K562 (cell line): ENCODE results near the gene JAG2. TPM values are rescaled to one million over a fixed set of nuclear protein-coding genes. Genes with fewer than 3 reads are reported as not detected.

ENCODE experiments used
- ATAC-seq: fragments of 200-7000 bp; cut with Tn5 transposase; 3 replicates; pipeline ENCODE4 v1.9.1; 2020; ENCODE audit warnings: moderate library complexity
- BruUV-seq: library from RNA; stranded (reverse); fragments of 400-500 nt; replicated peaks from 2 replicates; lab custom pipeline; 2021; lab: Mats Ljungman, UMichigan
- CTCF ChIA-PET: fragments of 300-600 bp; formaldehyde crosslinking; extraction: SDS; loops from one replicate; lab custom pipeline; 2021; ENCODE audit warnings: low intra/inter-chr PET ratio; lab: Yijun Ruan, JAX
- POLR2A ChIA-PET: fragments of 300-600, 350-650 bp; sonication (Branson Sonifier 250); formaldehyde crosslinking; extraction: SDS; loops from one replicate; lab custom pipeline; 2021; ENCODE audit warnings: antibody characterized with exemption, inconsistent platforms; lab: Yijun Ruan, JAX
- DNase-seq, 4 experiments: peaks; one replicate each; pipeline versions ENCODE4 v3.0.0 to v3.0.0-alpha.2; 2011 to 2018; ENCODE audit warnings: low spot score in 3 of 4, mixed read lengths in 3 of 4; ENCODE audit errors: extremely low read depth in 1 of 4
- FAIRE-seq: peaks from 2 replicates; lab custom pipeline; 2011; peaks lifted over from hg19 to GRCh38; lab: Jason Lieb, UNC
- H2AFZ ChIP-seq: 2 replicates; pipeline ENCODE4 v1.6.0; 2011; ENCODE audit warnings: low read depth, low read length, control low read depth, inconsistent platforms
- H3K27ac ChIP-seq: fragments of 200-600 bp; 3 replicates; pipeline ENCODE4 v1.8.0; 2011; ENCODE audit warnings: low read depth, mild to moderate bottlenecking, control low read depth, inconsistent platforms, low read length, moderate library complexity, mixed read lengths; ENCODE audit errors: extremely low read depth
- H3K27me3 ChIP-seq, 2 experiments: fragments of 300-600 bp in 1 of 2; 2 replicates in 1 of 2; 3 replicates in 1 of 2; pipeline versions ENCODE4 v1.6.0 to v1.8.0; 2011; ENCODE audit warnings: inconsistent platforms in 2 of 2, low read length in 2 of 2, mild to moderate bottlenecking in 1 of 2, mixed read lengths in 1 of 2, moderate library complexity in 1 of 2; ENCODE audit not compliant: control insufficient read depth in 2 of 2, insufficient read depth in 2 of 2
- H3K36me3 ChIP-seq: fragments of 300-600 bp; 3 replicates; pipeline ENCODE4 v1.8.0; 2011; ENCODE audit warnings: mild to moderate bottlenecking, low read length, inconsistent platforms; ENCODE audit not compliant: control insufficient read depth, insufficient read depth
- H3K4me1 ChIP-seq, 2 experiments: fragments of 200-600 bp in 1 of 2; replicated peaks in 1 of 2; 2 replicates in 1 of 2; 3 replicates in 1 of 2; pipeline versions ENCODE4 v1.5.1 to v1.8.0; 2011; ENCODE audit warnings: inconsistent platforms in 2 of 2, low read length in 2 of 2, mild to moderate bottlenecking in 1 of 2, mixed read lengths in 1 of 2, moderate library complexity in 1 of 2; ENCODE audit not compliant: control insufficient read depth in 2 of 2, insufficient read depth in 2 of 2
- H3K4me2 ChIP-seq: 2 replicates; pipeline ENCODE4 v1.6.1; 2011; ENCODE audit warnings: low read length, control low read depth, inconsistent platforms, mixed read lengths; ENCODE audit not compliant: insufficient read depth
- H3K4me3 ChIP-seq: fragments of 200-600 bp; sonication (generic), shearing (Covaris generic); 2 replicates; pipeline ENCODE4 v1.5.1; 2016; ENCODE audit warnings: control low read depth, inconsistent platforms
- H3K79me2 ChIP-seq: fragments of 200-600 bp; 3 replicates; pipeline ENCODE4 v1.8.0; 2011; ENCODE audit warnings: low read length, inconsistent platforms; ENCODE audit not compliant: control insufficient read depth, insufficient read depth
- H3K9ac ChIP-seq, 2 experiments: 2 replicates each; pipeline versions ENCODE4 v1.6.0 to v1.6.1; 2011; ENCODE audit warnings: low read depth in 2 of 2, low read length in 2 of 2, control low read depth in 1 of 2, inconsistent platforms in 1 of 2, mild to moderate bottlenecking in 1 of 2, mixed read lengths in 1 of 2; ENCODE audit not compliant: insufficient read depth in 1 of 2
- H3K9me1 ChIP-seq: one replicate; pipeline ENCODE4 v1.6.0; 2011; ENCODE audit warnings: inconsistent platforms, mild to moderate bottlenecking, low read length, moderate library complexity; ENCODE audit not compliant: control insufficient read depth, insufficient read depth
- H3K9me3 ChIP-seq: replicated peaks from 2 replicates; pipeline ENCODE4 v1.5.1; 2011; ENCODE audit warnings: low read depth, low read length, inconsistent platforms; ENCODE audit not compliant: control insufficient read depth, insufficient read depth
- H4K20me1 ChIP-seq: replicated peaks from 2 replicates; pipeline ENCODE4 v1.6.1; 2011; ENCODE audit warnings: low read length, inconsistent platforms, mixed read lengths; ENCODE audit not compliant: control insufficient read depth, insufficient read depth
- BRD4 ChIP-seq: fragments of 200-600 bp; sonication (generic); IDR thresholded peaks from 2 replicates; pipeline ENCODE4 v1.6.1; 2017; ENCODE audit warnings: inconsistent platforms
- E2F3 ChIP-seq: fragments of 250-450 bp; sonication (Bioruptor Pico); IDR thresholded peaks from 2 replicates; pipeline ENCODE4 v1.4.0; 2020; ENCODE audit warnings: mild to moderate bottlenecking
- IRF2 ChIP-seq: sonication (generic); formaldehyde crosslinking; IDR thresholded peaks from 2 replicates; pipeline ENCODE4 v1.8.1; 2022; ENCODE audit warnings: mild to moderate bottlenecking, missing genetic modification reagents
- RB1 ChIP-seq: fragments of 450-650 bp; IDR thresholded peaks from 2 replicates; pipeline ENCODE4 v1.6.1; 2017; ENCODE audit warnings: low read depth, mild to moderate bottlenecking
- SIN3B ChIP-seq: fragments of 450-650 bp; IDR thresholded peaks from 2 replicates; pipeline ENCODE4 v1.6.1; 2017; ENCODE audit warnings: low read depth, mild to moderate bottlenecking, moderate library complexity
- YY1 ChIP-seq, 3 experiments: IDR thresholded peaks; 2 replicates each; pipeline ENCODE4 v1.6.1; 2011; ENCODE audit warnings: low read length in 2 of 3, mild to moderate bottlenecking in 2 of 3, moderate library complexity in 2 of 3, borderline replicate concordance in 1 of 3, control low read depth in 1 of 3, low read depth in 1 of 3; ENCODE audit not compliant: insufficient read depth in 3 of 3, insufficient replicate concordance in 2 of 3, control insufficient read depth in 1 of 3, insufficient read length in 1 of 3; ENCODE audit errors: extremely low read depth in 1 of 3
- ZNF780A ChIP-seq: fragments of 250-450 bp; sonication (Bioruptor Pico); IDR thresholded peaks from 2 replicates; pipeline ENCODE4 v1.5.0; 2021; ENCODE audit warnings: mild to moderate bottlenecking
- WGBS: fragments of 100-300 bp; shearing (Covaris generic); methylation state at CpG from one replicate; pipeline ENCODE4 v1.1.6; 2016; ENCODE audit warnings: low coverage, mixed read lengths; ENCODE audit not compliant: insufficient coverage; ENCODE audit errors: missing lambda C conversion rate; 5-methylcytosine and 5-hydroxymethylcytosine counted together
- in situ Hi-C: fragments of 300-500 bp; cut with MboI; formaldehyde crosslinking; loops from 4 replicates; pipeline ENCODE4 v1.15.0; 2018; ENCODE audit warnings: inconsistent platforms, mixed read lengths
- intact Hi-C: fragments of 100-400 bp; cut with micrococcal nuclease; formaldehyde crosslinking; loops from 2 replicates; pipeline ENCODE4 v1.14.2; 2022
- polyA plus RNA-seq, 8 experiments: library from polyadenylated mRNA; depleted of rRNA in 4 of 8; stranded (reverse) in 5 of 8; unstranded in 3 of 8; fragments of >200 nt; fragmentation: Nextera tagmentation in 2 of 8; fragmentation: Illumina TruSeq in 1 of 8; extraction: Ambion mirVana in 2 of 8; extraction: Trizol in 1 of 8; gene quantifications; 2 replicates each; pipeline versions ENCODE4 v1.2.1 to v1.2.3, GENCODE V29; 2011 to 2014; ENCODE audit warnings: inconsistent platforms in 1 of 8, missing spikeins in 1 of 8
- total RNA-seq, 7 experiments: library from RNA; depleted of rRNA in 6 of 7; stranded (reverse); fragments of >200 nt in 6 of 7; fragmentation: Illumina TruSeq in 2 of 7; extraction: Trizol in 2 of 7; gene quantifications; 2 replicates each; pipeline versions ENCODE4 v1.2.1 to v1.2.3, GENCODE V29; 2011 to 2021; ENCODE audit warnings: low replicate concordance in 1 of 7
- TF ChIP-seq, protein P1 (sequence below): sonication (generic); formaldehyde crosslinking; IDR thresholded peaks from 2 replicates; pipeline ENCODE4 v1.8.1; 2023; ENCODE audit warnings: missing genetic modification reagents, mild to moderate bottlenecking, borderline replicate concordance
- TF ChIP-seq, protein P2 (sequence below): IDR thresholded peaks from 3 replicates; pipeline ENCODE4 v1.6.1; 2011; ENCODE audit warnings: borderline replicate concordance, mild to moderate bottlenecking, moderate library complexity; ENCODE audit not compliant: insufficient read length; ENCODE audit errors: extremely low read depth

JAG2 gene
- total and polyA plus RNA-seq, 9 of the 15 experiments (the other 6 are each of a cell fraction or from before 2014, with no cell fraction given) = 0.25 to 48.4 (median 8.6) TPM

DNA sequence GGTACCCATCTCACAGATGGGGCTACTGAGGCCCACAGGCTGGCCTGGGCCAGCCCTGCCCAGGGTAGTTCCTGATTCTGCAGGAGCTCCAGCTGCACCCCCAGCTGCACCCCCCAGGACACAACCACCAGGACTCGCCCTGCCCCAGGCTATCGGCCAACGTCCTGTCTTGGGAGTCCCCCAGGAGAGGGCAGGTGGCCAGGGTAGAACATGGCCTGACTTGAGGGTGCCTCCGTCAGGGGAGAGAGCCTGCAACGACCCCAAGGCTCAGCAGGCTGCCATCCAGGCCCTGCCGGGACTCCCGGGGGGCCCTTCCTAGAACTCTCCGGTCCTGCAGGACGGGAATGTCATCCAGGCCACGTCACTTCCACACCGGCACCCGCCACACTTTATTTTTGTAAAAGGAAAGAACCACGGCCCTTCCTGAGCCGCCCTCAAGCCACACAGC is 15.8 kb downstream of the JAG2 start:
- Histone ChIP-seq H3K4me2 (no peak overlapping the region), H3K9me1 (no peaks in the 10 kb centered on the region), H3K4me1 (peaks cover 0 to 22% of the 10 kb centered on the region in 2 experiments; a peak in 2 of 5 replicates), H3K27me3 (no peaks in the 10 kb centered on the region), H3K9ac (no peak overlapping the region), H3K36me3 (peaks cover 14% of the 10 kb centered on the region; the same call in 1 of the 3 replicates), H3K4me3 (no peak overlapping the region), H3K9me3 (no peaks in the 10 kb centered on the region), H4K20me1 (no peaks in the 10 kb centered on the region), H2AFZ (no peak overlapping the region), H3K79me2 (no peaks in the 10 kb centered on the region), H3K27ac (no peak overlapping the region)
- TF ChIP-seq, protein P1, sequence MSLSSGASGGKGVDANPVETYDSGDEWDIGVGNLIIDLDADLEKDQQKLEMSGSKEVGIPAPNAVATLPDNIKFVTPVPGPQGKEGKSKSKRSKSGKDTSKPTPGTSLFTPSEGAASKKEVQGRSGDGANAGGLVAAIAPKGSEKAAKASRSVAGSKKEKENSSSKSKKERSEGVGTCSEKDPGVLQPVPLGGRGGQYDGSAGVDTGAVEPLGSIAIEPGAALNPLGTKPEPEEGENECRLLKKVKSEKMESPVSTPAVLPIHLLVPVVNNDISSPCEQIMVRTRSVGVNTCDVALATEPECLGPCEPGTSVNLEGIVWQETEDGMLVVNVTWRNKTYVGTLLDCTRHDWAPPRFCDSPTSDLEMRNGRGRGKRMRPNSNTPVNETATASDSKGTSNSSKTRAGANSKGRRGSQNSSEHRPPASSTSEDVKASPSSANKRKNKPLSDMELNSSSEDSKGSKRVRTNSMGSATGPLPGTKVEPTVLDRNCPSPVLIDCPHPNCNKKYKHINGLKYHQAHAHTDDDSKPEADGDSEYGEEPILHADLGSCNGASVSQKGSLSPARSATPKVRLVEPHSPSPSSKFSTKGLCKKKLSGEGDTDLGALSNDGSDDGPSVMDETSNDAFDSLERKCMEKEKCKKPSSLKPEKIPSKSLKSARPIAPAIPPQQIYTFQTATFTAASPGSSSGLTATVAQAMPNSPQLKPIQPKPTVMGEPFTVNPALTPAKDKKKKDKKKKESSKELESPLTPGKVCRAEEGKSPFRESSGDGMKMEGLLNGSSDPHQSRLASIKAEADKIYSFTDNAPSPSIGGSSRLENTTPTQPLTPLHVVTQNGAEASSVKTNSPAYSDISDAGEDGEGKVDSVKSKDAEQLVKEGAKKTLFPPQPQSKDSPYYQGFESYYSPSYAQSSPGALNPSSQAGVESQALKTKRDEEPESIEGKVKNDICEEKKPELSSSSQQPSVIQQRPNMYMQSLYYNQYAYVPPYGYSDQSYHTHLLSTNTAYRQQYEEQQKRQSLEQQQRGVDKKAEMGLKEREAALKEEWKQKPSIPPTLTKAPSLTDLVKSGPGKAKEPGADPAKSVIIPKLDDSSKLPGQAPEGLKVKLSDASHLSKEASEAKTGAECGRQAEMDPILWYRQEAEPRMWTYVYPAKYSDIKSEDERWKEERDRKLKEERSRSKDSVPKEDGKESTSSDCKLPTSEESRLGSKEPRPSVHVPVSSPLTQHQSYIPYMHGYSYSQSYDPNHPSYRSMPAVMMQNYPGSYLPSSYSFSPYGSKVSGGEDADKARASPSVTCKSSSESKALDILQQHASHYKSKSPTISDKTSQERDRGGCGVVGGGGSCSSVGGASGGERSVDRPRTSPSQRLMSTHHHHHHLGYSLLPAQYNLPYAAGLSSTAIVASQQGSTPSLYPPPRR = no peak
- TF ChIP-seq BRD4 (no peak), ZNF780A (CRISPR knock-in tag) (no peak), IRF2 (no peak), SIN3B (no peak), E2F3 (no peak), RB1 (no peak), YY1 (IDR thresholded peaks at IDR 0.05; ENCODE audit: borderline replicate concordance in 1 of 3, control insufficient read depth in 1 of 3, extremely low read depth in 1 of 3, insufficient read depth in 3 of 3, insufficient read length in 1 of 3, insufficient replicate concordance in 2 of 3, low read depth in 1 of 3, low read length in 2 of 3) (no peak)
- TF ChIP-seq, protein P2, sequence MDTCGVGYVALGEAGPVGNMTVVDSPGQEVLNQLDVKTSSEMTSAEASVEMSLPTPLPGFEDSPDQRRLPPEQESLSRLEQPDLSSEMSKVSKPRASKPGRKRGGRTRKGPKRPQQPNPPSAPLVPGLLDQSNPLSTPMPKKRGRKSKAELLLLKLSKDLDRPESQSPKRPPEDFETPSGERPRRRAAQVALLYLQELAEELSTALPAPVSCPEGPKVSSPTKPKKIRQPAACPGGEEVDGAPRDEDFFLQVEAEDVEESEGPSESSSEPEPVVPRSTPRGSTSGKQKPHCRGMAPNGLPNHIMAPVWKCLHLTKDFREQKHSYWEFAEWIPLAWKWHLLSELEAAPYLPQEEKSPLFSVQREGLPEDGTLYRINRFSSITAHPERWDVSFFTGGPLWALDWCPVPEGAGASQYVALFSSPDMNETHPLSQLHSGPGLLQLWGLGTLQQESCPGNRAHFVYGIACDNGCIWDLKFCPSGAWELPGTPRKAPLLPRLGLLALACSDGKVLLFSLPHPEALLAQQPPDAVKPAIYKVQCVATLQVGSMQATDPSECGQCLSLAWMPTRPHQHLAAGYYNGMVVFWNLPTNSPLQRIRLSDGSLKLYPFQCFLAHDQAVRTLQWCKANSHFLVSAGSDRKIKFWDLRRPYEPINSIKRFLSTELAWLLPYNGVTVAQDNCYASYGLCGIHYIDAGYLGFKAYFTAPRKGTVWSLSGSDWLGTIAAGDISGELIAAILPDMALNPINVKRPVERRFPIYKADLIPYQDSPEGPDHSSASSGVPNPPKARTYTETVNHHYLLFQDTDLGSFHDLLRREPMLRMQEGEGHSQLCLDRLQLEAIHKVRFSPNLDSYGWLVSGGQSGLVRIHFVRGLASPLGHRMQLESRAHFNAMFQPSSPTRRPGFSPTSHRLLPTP = no peak
- ATAC-seq (no peak), DNase-seq (no peak), FAIRE-seq (no peak)
- no CpG with 5 or more reads among the region's 14 CpGs for WGBS
- ChIA-PET CTCF (no interaction called here), POLR2A (no interaction called here)
- intact Hi-C loops = no loop called here
- in situ Hi-C loops = no loop called here
- BruUV-seq = no TSS peak
